Activated CD8-positive, alpha-beta T cell treated with anti-CD3 and anti-CD28 coated beads for 36 hours (primary cell): ENCODE data around the gene CSF2RB. TPM values are rescaled to one million over a fixed set of nuclear protein-coding genes. Genes with fewer than 3 reads are reported as not detected.

Source experiments
- ATAC-seq: fragments of 200-7000 bp; cut with Tn5 transposase; one replicate; pipeline ENCODE4 v1.10.0; 2021; ENCODE audit warnings: mild to moderate bottlenecking, moderate library complexity
- CTCF ChIA-PET: fragments of 350-600 bp; sonication (Branson Sonifier 250); formaldehyde crosslinking; loops from one replicate; lab custom pipeline; 2021; ENCODE audit warnings: antibody characterized with exemption; lab: Charles Lee
- POLR2A ChIA-PET: fragments of 350-600 bp; sonication (Branson Sonifier 250); formaldehyde crosslinking; loops from one replicate; lab custom pipeline; 2021; ENCODE audit warnings: antibody characterized with exemption; lab: Charles Lee
- DNase-seq: peaks from one replicate; pipeline ENCODE4 v3.0.0-alpha.2; 2020
- H3K27ac Mint-ChIP-seq: one replicate; pipeline ENCODE4 v1.8.0; 2021; ENCODE audit warnings: mild to moderate bottlenecking, mixed read lengths
- H3K27me3 Mint-ChIP-seq: one replicate; pipeline ENCODE4 v1.8.0; 2021; ENCODE audit warnings: mixed read lengths
- H3K36me3 Mint-ChIP-seq: one replicate; pipeline ENCODE4 v1.8.0; 2021; ENCODE audit warnings: low read depth, mixed read lengths
- H3K4me1 Mint-ChIP-seq: one replicate; pipeline ENCODE4 v1.8.0; 2021; ENCODE audit warnings: low read depth, mixed read lengths
- H3K4me3 Mint-ChIP-seq: one replicate; pipeline ENCODE4 v1.8.0; 2021; ENCODE audit warnings: mild to moderate bottlenecking, moderate library complexity, mixed read lengths
- H3K9me3 Mint-ChIP-seq: one replicate; pipeline ENCODE4 v1.8.0; 2021; ENCODE audit warnings: mixed read lengths
- intact Hi-C: fragments of 100-400 bp; cut with micrococcal nuclease; formaldehyde crosslinking; loops from one replicate; pipeline ENCODE4 v1.10.0; 2022
- total RNA-seq, 2 experiments: library from RNA; stranded (reverse); gene quantifications; one replicate each; pipeline ENCODE4 v1.2.3, GENCODE V29; 2021
- TF ChIP-seq, protein P1 (sequence below): fragments of 200-600 bp; IDR thresholded peaks from one replicate; pipeline ENCODE4 v1.8.0; 2022; ENCODE audit warnings: antibody characterized with exemption, mild to moderate bottlenecking

CSF2RB gene
- total RNA-seq, 2 experiments from 2014 or later: 0.16 to 0.29 TPM

DNA sequence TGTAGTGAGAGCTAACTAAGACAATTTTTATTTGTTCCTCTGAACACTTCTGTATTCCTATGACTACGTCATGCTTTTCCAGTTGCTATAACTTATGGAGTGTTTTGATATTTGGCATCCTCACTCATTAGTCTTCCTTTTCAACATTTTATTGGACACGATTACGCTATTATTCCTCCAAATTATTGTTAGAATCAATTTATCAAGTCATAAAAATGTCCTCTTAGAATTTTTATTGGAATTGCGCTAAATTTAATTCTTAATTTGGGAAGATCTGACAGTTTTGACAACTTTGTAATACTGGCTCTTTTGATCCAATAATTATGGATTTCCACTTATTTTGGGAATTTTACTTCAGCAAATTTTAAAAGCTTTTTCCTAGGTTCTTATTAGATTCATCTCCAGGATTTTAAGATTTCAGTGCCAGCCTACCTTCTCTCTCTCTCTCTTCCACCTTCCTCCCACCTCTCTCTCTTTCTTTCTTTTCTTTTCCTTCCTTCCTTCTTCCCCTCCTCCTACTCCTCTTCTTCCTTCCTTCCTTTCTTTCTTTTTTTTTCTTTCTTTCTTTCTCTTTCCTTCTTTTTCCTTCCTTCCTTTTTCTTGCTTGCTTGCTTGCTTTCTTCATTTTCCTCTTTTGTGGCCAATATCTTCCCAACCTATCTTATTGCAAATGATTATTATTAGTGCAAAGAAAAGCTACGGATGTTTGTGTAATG lies 55.0 kb downstream of the CSF2RB start:
- ChIA-PET CTCF (interaction anchor here (1.1 to 7.9 kb wide), 4 partner anchors 9 to 112 kb away, joined by 3 to 50 read pairs (median 4); no protein-coding TSS in a partner anchor), POLR2A (interaction anchor here (0.6 to 1.2 kb wide), 3 partner anchors 9 to 538 kb away, joined by 3 read pairs; no protein-coding TSS in a partner anchor)
- Mint-ChIP-seq H3K9me3 (no peaks in the 10 kb centered on the region), H3K4me1 (no peaks in the 10 kb centered on the region), H3K36me3 (no peaks in the 10 kb centered on the region), H3K27me3 (no peaks in the 10 kb centered on the region), H3K27ac (no peak overlapping the region), H3K4me3 (no peak overlapping the region)
- DNase-seq (no peak), ATAC-seq (no peak)
- intact Hi-C loops: no loop called here
- TF ChIP-seq, protein P1, sequence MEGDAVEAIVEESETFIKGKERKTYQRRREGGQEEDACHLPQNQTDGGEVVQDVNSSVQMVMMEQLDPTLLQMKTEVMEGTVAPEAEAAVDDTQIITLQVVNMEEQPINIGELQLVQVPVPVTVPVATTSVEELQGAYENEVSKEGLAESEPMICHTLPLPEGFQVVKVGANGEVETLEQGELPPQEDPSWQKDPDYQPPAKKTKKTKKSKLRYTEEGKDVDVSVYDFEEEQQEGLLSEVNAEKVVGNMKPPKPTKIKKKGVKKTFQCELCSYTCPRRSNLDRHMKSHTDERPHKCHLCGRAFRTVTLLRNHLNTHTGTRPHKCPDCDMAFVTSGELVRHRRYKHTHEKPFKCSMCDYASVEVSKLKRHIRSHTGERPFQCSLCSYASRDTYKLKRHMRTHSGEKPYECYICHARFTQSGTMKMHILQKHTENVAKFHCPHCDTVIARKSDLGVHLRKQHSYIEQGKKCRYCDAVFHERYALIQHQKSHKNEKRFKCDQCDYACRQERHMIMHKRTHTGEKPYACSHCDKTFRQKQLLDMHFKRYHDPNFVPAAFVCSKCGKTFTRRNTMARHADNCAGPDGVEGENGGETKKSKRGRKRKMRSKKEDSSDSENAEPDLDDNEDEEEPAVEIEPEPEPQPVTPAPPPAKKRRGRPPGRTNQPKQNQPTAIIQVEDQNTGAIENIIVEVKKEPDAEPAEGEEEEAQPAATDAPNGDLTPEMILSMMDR: no peak

DNA sequence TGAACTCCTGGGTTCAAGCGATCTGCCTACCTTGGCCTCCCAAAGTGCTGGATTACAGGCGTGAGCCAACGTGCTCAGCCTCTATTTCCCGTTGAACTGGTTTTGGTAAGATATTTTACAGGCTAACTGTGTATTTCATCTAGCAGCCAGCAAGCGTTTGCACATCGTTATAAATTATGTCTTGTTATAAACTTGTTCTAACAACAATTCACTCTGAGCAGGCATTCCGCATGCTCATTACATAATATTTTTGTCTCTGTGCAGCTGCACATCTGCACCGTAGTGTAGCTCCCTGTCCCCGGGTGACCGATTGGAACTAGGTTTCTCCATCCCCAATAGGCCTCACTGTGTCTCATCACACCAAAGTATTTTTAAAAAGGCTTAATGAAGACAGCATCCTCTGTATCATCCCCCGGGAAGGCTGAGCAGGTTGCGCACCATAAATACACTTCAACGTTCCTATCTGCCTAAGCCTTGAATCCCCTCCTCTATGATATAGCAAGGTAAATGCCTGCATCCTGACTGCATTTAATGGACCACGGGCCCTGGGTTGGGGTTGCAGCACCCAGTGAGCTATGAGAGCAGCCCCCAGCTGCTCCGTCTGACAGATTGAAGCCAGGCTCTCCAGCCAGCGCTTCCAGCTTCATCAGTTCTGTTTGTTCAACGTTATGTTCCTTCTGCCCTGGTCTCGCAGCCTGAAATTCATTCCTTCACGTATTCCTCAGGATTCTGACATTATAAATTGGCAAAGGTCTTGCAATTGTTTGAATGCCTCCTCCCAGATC lies 58.1 kb downstream of the CSF2RB start:
- intact Hi-C loops: no loop called here
- H3K36me3 Mint-ChIP-seq: no peaks in the 10 kb centered on the region
- no peak overlapping the region for H3K4me3 Mint-ChIP-seq
- no peak overlapping the region for H3K27ac Mint-ChIP-seq
- no peaks in the 10 kb centered on the region for H3K4me1 Mint-ChIP-seq
- DNase-seq (no peak), ATAC-seq (no peak)
- no peaks in the 10 kb centered on the region for H3K9me3 Mint-ChIP-seq
- no peaks in the 10 kb centered on the region for H3K27me3 Mint-ChIP-seq
- ChIA-PET POLR2A (no interaction called here), CTCF (interaction anchor here (0.6 to 2.7 kb wide), 3 partner anchors 115 to 215 kb away, joined by 3 to 7 read pairs (median 3); no protein-coding TSS in a partner anchor)
- TF ChIP-seq, protein P1: no peak

DNA sequence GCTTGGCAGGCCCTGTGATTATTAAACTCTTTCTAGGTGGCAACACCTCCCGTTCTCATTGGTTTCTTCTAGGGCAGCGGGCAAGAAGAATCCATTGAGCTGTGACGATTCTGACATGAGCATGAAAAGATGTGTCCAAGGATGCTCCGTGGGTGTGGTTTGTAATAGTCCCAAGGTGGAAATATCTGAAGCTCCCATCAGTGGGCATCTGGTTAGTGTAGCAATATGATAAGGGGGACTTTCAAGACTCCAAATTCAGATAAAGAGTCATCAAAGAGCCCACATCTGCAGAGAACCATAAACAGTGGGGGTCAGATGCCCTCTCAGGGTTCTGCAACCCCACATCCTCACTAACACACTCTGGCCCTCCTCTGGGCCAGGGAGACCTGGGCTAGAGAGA lies 63.2 kb downstream of the CSF2RB start:
- Mint-ChIP-seq H3K4me1 (peaks cover 8% of the 10 kb centered on the region), H3K4me3 (no peak overlapping the region), H3K9me3 (no peaks in the 10 kb centered on the region), H3K36me3 (no peaks in the 10 kb centered on the region), H3K27me3 (no peaks in the 10 kb centered on the region), H3K27ac (no peak overlapping the region)
- TF ChIP-seq, protein P1: no peak
- ChIA-PET POLR2A (interaction anchor here (1.0 to 1.4 kb wide), 2 partner anchors 8 to 199 kb away, joined by 3 to 4 read pairs; no protein-coding TSS in a partner anchor), CTCF (interaction anchor here (1.0 to 5.5 kb wide), 29 partner anchors 10 to 447 kb away, joined by 3 to 64 read pairs (median 8); partner anchors contain the start of genes EIF3D, IFT27, MPST and TST)
- no peak for ATAC-seq
- DNase-seq: no peak
- intact Hi-C loops: loop anchor here (5.0 kb wide), 2 partner anchors 119 to 194 kb away; no protein-coding TSS in a partner anchor

DNA sequence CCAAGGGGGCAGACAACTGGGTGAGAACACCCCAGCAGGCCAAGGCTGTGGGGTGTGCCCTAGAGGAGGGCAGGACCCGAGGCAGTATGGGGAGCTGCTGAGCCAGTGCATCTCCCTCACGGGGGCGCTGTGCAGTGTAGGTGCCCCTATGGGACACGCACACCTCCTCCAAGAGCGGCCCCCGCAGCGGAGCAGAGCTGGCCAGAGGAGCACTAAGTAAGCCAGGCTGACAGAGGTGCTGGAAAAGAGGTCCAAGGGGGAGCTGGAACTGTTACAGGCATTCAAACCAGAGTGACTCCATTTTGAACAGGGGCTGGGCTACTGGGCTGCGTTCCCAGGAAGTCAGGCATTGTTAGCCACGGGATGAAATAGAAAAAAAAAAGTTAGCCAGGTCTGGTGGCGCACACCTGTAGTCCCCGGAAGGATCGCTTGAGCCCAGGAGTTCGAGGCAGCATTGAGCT lies 64.0 kb downstream of the CSF2RB start:
- TF ChIP-seq, protein P1: peak; percentile 54
- ChIA-PET POLR2A (interaction anchor here (0.8 to 1.4 kb wide), 6 partner anchors 9 to 200 kb away, joined by 3 to 4 read pairs (median 3); no protein-coding TSS in a partner anchor), CTCF (interaction anchor here (0.6 to 5.5 kb wide), 52 partner anchors 9 to 448 kb away, joined by 3 to 64 read pairs (median 4); partner anchors contain the start of genes EIF3D, IFT27, MPST and NCF4)
- Mint-ChIP-seq H3K36me3 (no peaks in the 10 kb centered on the region), H3K27ac (peak overlapping the region; percentile 91), H3K9me3 (no peaks in the 10 kb centered on the region), H3K4me1 (peaks cover 8% of the 10 kb centered on the region), H3K27me3 (no peaks in the 10 kb centered on the region), H3K4me3 (peak overlapping the region; percentile 77)
- ATAC-seq (peak; percentile 96), DNase-seq (peak; percentile 93)
- intact Hi-C loops: loop anchor here (5.0 kb wide), 2 partner anchors 120 to 195 kb away; no protein-coding TSS in a partner anchor
